HepG2 (cell line): ENCODE results near the gene PDIK1L. TPM values are rescaled to one million over a fixed set of nuclear protein-coding genes. Genes with fewer than 3 reads are reported as not detected.

Experiments
- ATAC-seq: fragments of 200-7000 bp; cut with Tn5 transposase; 3 replicates; pipeline ENCODE4 v1.9.1; 2020; ENCODE audit warnings: mild to moderate bottlenecking, moderate library complexity
- BruUV-seq: library from RNA; stranded (reverse); fragments of 400-500 nt; replicated peaks from 2 replicates; lab custom pipeline; 2021; lab: Mats Ljungman, UMichigan
- CTCF ChIA-PET: fragments of 300-600 bp; formaldehyde crosslinking; extraction: SDS; loops from one replicate; lab custom pipeline; 2021; ENCODE audit warnings: low total read pairs, inconsistent platforms, low intra/inter-chr PET ratio; lab: Yijun Ruan, JAX
- POLR2A ChIA-PET: fragments of 350-600 bp; sonication (Branson Sonifier 250); formaldehyde crosslinking; loops from one replicate; lab custom pipeline; 2020; ENCODE audit warnings: antibody characterized with exemption, inconsistent platforms; lab: Yijun Ruan, JAX
- DNase-seq: peaks from one replicate; pipeline ENCODE4 v3.0.0-alpha.2; 2015; ENCODE audit warnings: low spot score
- FAIRE-seq: peaks from 3 replicates; lab custom pipeline; 2011; peaks lifted over from hg19 to GRCh38; lab: Jason Lieb, UNC
- H2AFZ ChIP-seq: one replicate; pipeline ENCODE4 v1.6.1; 2011; ENCODE audit warnings: low read length, inconsistent platforms
- H3K27ac ChIP-seq: fragments of 300-600 bp; 3 replicates; pipeline ENCODE4 v1.8.0; 2011; ENCODE audit warnings: mixed run types, mild to moderate bottlenecking, mixed read lengths, low read length, inconsistent platforms; ENCODE audit not compliant: insufficient read depth; ENCODE audit errors: extremely low read length
- H3K27me3 ChIP-seq, 2 experiments: fragments of 200-600 bp in 1 of 2; 2 replicates in 1 of 2; 3 replicates in 1 of 2; pipeline versions ENCODE4 v1.6.0 to v1.8.0; 2011; ENCODE audit warnings: low read length in 2 of 2, mild to moderate bottlenecking in 2 of 2, moderate library complexity in 2 of 2, inconsistent platforms in 1 of 2; ENCODE audit not compliant: insufficient read depth in 2 of 2, control insufficient read depth in 1 of 2
- H3K36me3 ChIP-seq, 2 experiments: fragments of 200-600 bp in 1 of 2; replicated peaks in 1 of 2; 2 replicates in 1 of 2; 3 replicates in 1 of 2; pipeline versions ENCODE4 v1.5.1 to v1.8.0; 2011; ENCODE audit warnings: low read length in 2 of 2, inconsistent platforms in 1 of 2; ENCODE audit not compliant: insufficient read depth in 2 of 2, control insufficient read depth in 1 of 2
- H3K4me1 ChIP-seq: 2 replicates; pipeline ENCODE4 v1.5.1; 2012; ENCODE audit warnings: low read length, inconsistent platforms; ENCODE audit not compliant: insufficient read depth
- H3K4me2 ChIP-seq: 2 replicates; pipeline ENCODE4 v1.6.0; 2011; ENCODE audit warnings: low read depth, low read length, inconsistent platforms
- H3K4me3 ChIP-seq, 3 experiments: fragments of 200-600 bp in 1 of 3; sonication (generic), shearing (Covaris generic) in 1 of 3; replicated peaks in 1 of 3; 2 replicates each; pipeline ENCODE4 v1.5.1; 2011 to 2016; ENCODE audit warnings: low read length in 3 of 3, inconsistent platforms in 2 of 3, low read depth in 2 of 3, mild to moderate bottlenecking in 2 of 3, control low read depth in 1 of 3, mixed read lengths in 1 of 3; ENCODE audit not compliant: insufficient read depth in 1 of 3
- H3K79me2 ChIP-seq: one replicate; pipeline ENCODE4 v1.6.1; 2011; ENCODE audit warnings: low read length, inconsistent platforms; ENCODE audit not compliant: insufficient read depth
- H3K9ac ChIP-seq: 2 replicates; pipeline ENCODE4 v1.6.0; 2011; ENCODE audit warnings: mild to moderate bottlenecking, low read depth, low read length, inconsistent platforms; ENCODE audit not compliant: insufficient read depth
- H3K9me3 ChIP-seq: 2 replicates; pipeline ENCODE4 v1.5.1; 2012; ENCODE audit warnings: mild to moderate bottlenecking, low read length
- H4K20me1 ChIP-seq: 2 replicates; pipeline ENCODE4 v1.6.0; 2011; ENCODE audit warnings: inconsistent platforms, mild to moderate bottlenecking, low read length, moderate library complexity; ENCODE audit not compliant: insufficient read depth
- BRD4 ChIP-seq: sonication (generic); formaldehyde crosslinking; IDR thresholded peaks from 2 replicates; pipeline ENCODE4 v1.4.0; 2020; ENCODE audit warnings: missing genetic modification reagents
- CHD2 ChIP-seq: IDR thresholded peaks from 2 replicates; pipeline ENCODE4 v1.6.1; 2011; ENCODE audit warnings: low read depth, low read length, improper control_type of control experiment
- DNMT3B ChIP-seq: conservative IDR thresholded peaks from 2 replicates; pipeline ENCODE4 v1.6.1; 2016; ENCODE audit warnings: missing biosample characterization, control low read depth
- KAT2B ChIP-seq: fragments of 150-350 bp; IDR thresholded peaks from 2 replicates; pipeline ENCODE4 v1.6.1; 2014; ENCODE audit warnings: low read depth, low read length, borderline replicate concordance
- NR2F2 ChIP-seq: IDR thresholded peaks from 2 replicates; pipeline ENCODE4 v1.6.1; 2012; ENCODE audit warnings: low read depth, inconsistent platforms, borderline replicate concordance
- RERE ChIP-seq: IDR thresholded peaks from 2 replicates; pipeline ENCODE4 v1.6.1; 2016; ENCODE audit warnings: low read depth, missing genetic modification reagents, missing compliant biosample characterization
- SMAD9 ChIP-seq: sonication (generic); formaldehyde crosslinking; IDR thresholded peaks from 2 replicates; pipeline ENCODE4 v1.5.1; 2020; ENCODE audit warnings: mild to moderate bottlenecking, missing genetic modification reagents
- SNRNP70 ChIP-seq: fragments of 200-400 bp; formaldehyde crosslinking; IDR thresholded peaks from 2 replicates; pipeline ENCODE4 v1.6.1; 2017; ENCODE audit warnings: mild to moderate bottlenecking, low read depth, low read length, moderate library complexity
- ZBTB20 ChIP-seq: sonication (generic); formaldehyde crosslinking; IDR thresholded peaks from 2 replicates; pipeline ENCODE4 v1.8.1; 2023; ENCODE audit warnings: missing genetic modification reagents, low read depth, mild to moderate bottlenecking, borderline replicate concordance
- ZGPAT ChIP-seq: IDR thresholded peaks from 2 replicates; pipeline ENCODE4 v1.6.1; 2016; ENCODE audit warnings: mild to moderate bottlenecking
- ZKSCAN5 ChIP-seq: sonication (generic); formaldehyde crosslinking; IDR thresholded peaks from 2 replicates; pipeline ENCODE4 v1.5.1; 2020; ENCODE audit warnings: mild to moderate bottlenecking, missing genetic modification reagents
- ZNF232 ChIP-seq: sonication (generic); formaldehyde crosslinking; IDR thresholded peaks from 2 replicates; pipeline ENCODE4 v1.4.0; 2020; ENCODE audit warnings: missing genetic modification reagents, borderline replicate concordance
- ZNF460 ChIP-seq: sonication (generic); formaldehyde crosslinking; IDR thresholded peaks from 2 replicates; pipeline ENCODE4 v1.5.1; 2020; ENCODE audit warnings: missing genetic modification reagents, mild to moderate bottlenecking, borderline replicate concordance
- WGBS: methylation state at CpG from one replicate; pipeline ENCODE4 v1.1.6; 2017; ENCODE audit warnings: low lambda C conversion rate; 5-methylcytosine and 5-hydroxymethylcytosine counted together
- in situ Hi-C: cut with HindIII; loops from 2 replicates; pipeline ENCODE4 v1.10.0; 2017; ENCODE audit warnings: low pct_unique_long_range_greater_than_20kb; ENCODE audit not compliant: extremely low pct_ligation_motif_present
- intact Hi-C: fragments of 100-400 bp; cut with micrococcal nuclease; formaldehyde crosslinking; loops from one replicate; pipeline ENCODE4 v1.10.0; 2022; ENCODE audit not compliant: unreplicated experiment
- polyA plus RNA-seq, 8 experiments: library from polyadenylated mRNA; depleted of rRNA in 3 of 8; stranded (reverse) in 7 of 8; unstranded in 1 of 8; fragments of >200 nt; fragmentation: Illumina TruSeq in 4 of 8; extraction: Trizol in 4 of 8; gene quantifications; 2 replicates each; pipeline versions ENCODE4 v1.2.1 to v1.2.3, GENCODE V29; 2011 to 2016; ENCODE audit warnings: low read depth in 4 of 8, missing spikeins in 1 of 8, mixed read lengths in 1 of 8; ENCODE audit not compliant: insufficient read depth in 1 of 8
- total RNA-seq, 5 experiments: library from RNA; depleted of rRNA; stranded (reverse); fragments of >200 nt; fragmentation: Illumina TruSeq; extraction: Trizol; gene quantifications; 2 replicates each; pipeline ENCODE4 v1.2.3, GENCODE V29; 2016; ENCODE audit warnings: low read depth in 1 of 5

Gene PDIK1L
- total and polyA plus RNA-seq, 2 of the 13 experiments (the other 11 are each of a cell fraction or from before 2014, with no cell fraction given), result 1.9 to 4.6 TPM

GRCh38 chr1:26083208-26083607 is 28.4 kb upstream of the PDIK1L start:
- no peak for ATAC-seq
- ChIA-PET CTCF (no interaction called here), POLR2A (no interaction called here)
- no peak overlapping the region for H3K4me2 ChIP-seq
- in situ Hi-C loops (no loop called here), intact Hi-C loops (no loop called here)
- WGBS, result 38% methylated on average over 2 of the region's 5 CpGs
- H3K9me3 ChIP-seq, result no peaks in the 10 kb centered on the region
- no peaks in the 10 kb centered on the region; a peak in 2 of 5 replicates for H3K27me3 ChIP-seq
- H3K4me1 ChIP-seq, result no peaks in the 10 kb centered on the region
- H3K79me2 ChIP-seq, result no peaks in the 10 kb centered on the region
- no TSS peak for BruUV-seq
- TF ChIP-seq ZKSCAN5 (CRISPR knock-in tag) (no peak), KAT2B (no peak)
- no peaks in the 10 kb centered on the region for H4K20me1 ChIP-seq
- H3K4me3 ChIP-seq, result no peak overlapping the region
- no peak overlapping the region for H3K9ac ChIP-seq
- H3K27ac ChIP-seq, result no peak overlapping the region
- DNase-seq, result no peak
- H3K36me3 ChIP-seq, result no peaks in the 10 kb centered on the region
- no peak for FAIRE-seq
- no peak overlapping the region for H2AFZ ChIP-seq

GRCh38 chr1:26084091-26084561 is 27.5 kb upstream of the PDIK1L start:
- Histone ChIP-seq H3K4me1 (no peaks in the 10 kb centered on the region), H3K4me3 (no peak overlapping the region), H3K27me3 (no peaks in the 10 kb centered on the region; a peak in 2 of 5 replicates), H3K27ac (no peak overlapping the region), H3K9ac (no peak overlapping the region), H3K36me3 (no peaks in the 10 kb centered on the region), H3K9me3 (no peaks in the 10 kb centered on the region), H4K20me1 (no peaks in the 10 kb centered on the region), H3K4me2 (no peak overlapping the region), H2AFZ (no peak overlapping the region), H3K79me2 (no peaks in the 10 kb centered on the region)
- DNase-seq (no peak), ATAC-seq (no peak), FAIRE-seq (no peak)
- WGBS, result 0% methylated on average over 2 of the region's 2 CpGs
- ChIA-PET POLR2A (no interaction called here), CTCF (no interaction called here)
- no TSS peak for BruUV-seq
- intact Hi-C loops, result no loop called here
- in situ Hi-C loops, result no loop called here
- TF ChIP-seq CHD2 (no peak), ZGPAT (no peak), ZBTB20 (CRISPR knock-in tag) (no peak), SMAD9 (CRISPR knock-in tag) (no peak), DNMT3B (CRISPR knock-in tag) (no peak), NR2F2 (no peak), SNRNP70 (no peak), RERE (CRISPR knock-in tag) (no peak), ZNF460 (CRISPR knock-in tag) (no peak), ZNF232 (CRISPR knock-in tag) (no peak), BRD4 (no peak)
